K562 (cell line): ENCODE data around the gene ME3.

Experiments
- CTCF ChIP-seq, 3 experiments: IDR thresholded peaks in 2 of 3; conservative IDR thresholded peaks in 1 of 3; 2 replicates each; pipeline ENCODE4 v1.5.1; 2011 to 2012; ENCODE audit warnings: low read length in 3 of 3, mild to moderate bottlenecking in 3 of 3, control low read depth in 2 of 3, improper control_type of control experiment in 1 of 3, inconsistent platforms in 1 of 3, low read depth in 1 of 3, mixed read lengths in 1 of 3, moderate library complexity in 1 of 3; ENCODE audit not compliant: insufficient read depth in 2 of 3
- ELK1 ChIP-seq: sonication (generic); formaldehyde crosslinking; IDR thresholded peaks from 2 replicates; pipeline ENCODE4 v1.8.1; 2022; ENCODE audit warnings: missing genetic modification reagents
- EZH2 ChIP-seq: IDR thresholded peaks from 2 replicates; pipeline ENCODE4 v1.6.1; 2012; ENCODE audit warnings: low read depth, mild to moderate bottlenecking, inconsistent platforms, low read length, borderline replicate concordance
- FOXJ3 ChIP-seq: sonication (generic); formaldehyde crosslinking; IDR thresholded peaks from 2 replicates; pipeline ENCODE4 v1.4.0; 2020; ENCODE audit warnings: mild to moderate bottlenecking, missing genetic modification reagents
- LARP7 ChIP-seq: fragments of 450-650 bp; IDR thresholded peaks from 2 replicates; pipeline ENCODE4 v1.6.1; 2016
- NCOR1 ChIP-seq: fragments of 450-650 bp; IDR thresholded peaks from 2 replicates; pipeline ENCODE4 v1.6.1; 2016; ENCODE audit warnings: mild to moderate bottlenecking, moderate library complexity
- POLR2AphosphoS5 ChIP-seq: IDR thresholded peaks from 2 replicates; pipeline ENCODE4 v1.6.1; 2011; ENCODE audit warnings: mild to moderate bottlenecking, low read depth, low read length, moderate library complexity; ENCODE audit not compliant: control insufficient read depth, insufficient read depth
- PURB ChIP-seq: sonication (generic); formaldehyde crosslinking; IDR thresholded peaks from 2 replicates; pipeline ENCODE4 v1.9.0; 2021; ENCODE audit warnings: low read depth, mild to moderate bottlenecking, missing genetic modification reagents
- REST ChIP-seq, 2 experiments: fragments of 450-650 bp; formaldehyde crosslinking in 1 of 2; IDR thresholded peaks; 2 replicates each; pipeline versions ENCODE4 v1.4.0 to v1.6.1; 2014 to 2020; ENCODE audit warnings: mild to moderate bottlenecking in 2 of 2, borderline replicate concordance in 1 of 2, low read depth in 1 of 2
- SIRT6 ChIP-seq: IDR thresholded peaks from one replicate; pipeline ENCODE4 v1.6.1; 2012; ENCODE audit warnings: low read depth, mild to moderate bottlenecking, control low read depth, inconsistent platforms, low read length, moderate library complexity
- SREBF1 ChIP-seq: fragments of 150-350 bp; IDR thresholded peaks from 2 replicates; pipeline ENCODE4 v1.6.1; 2014; ENCODE audit warnings: antibody characterized with exemption, low read depth, low read length, borderline replicate concordance
- YY1 ChIP-seq, 3 experiments: IDR thresholded peaks; 2 replicates each; pipeline ENCODE4 v1.6.1; 2011; ENCODE audit warnings: low read length in 2 of 3, mild to moderate bottlenecking in 2 of 3, moderate library complexity in 2 of 3, borderline replicate concordance in 1 of 3, control low read depth in 1 of 3, low read depth in 1 of 3; ENCODE audit not compliant: insufficient read depth in 3 of 3, insufficient replicate concordance in 2 of 3, control insufficient read depth in 1 of 3, insufficient read length in 1 of 3; ENCODE audit errors: extremely low read depth in 1 of 3
- ZBTB34 ChIP-seq: fragments of 250-450 bp; sonication (Bioruptor Pico); IDR thresholded peaks from 2 replicates; pipeline ENCODE4 v1.8.0; 2021; ENCODE audit warnings: mild to moderate bottlenecking, moderate library complexity
- ZNF184 ChIP-seq: sonication (generic); formaldehyde crosslinking; IDR thresholded peaks from 2 replicates; pipeline ENCODE4 v1.5.0; 2020; ENCODE audit warnings: missing genetic modification reagents

GRCh38 chr11:86610559-86611341, 61.7 kb downstream of the ME3 start:
- TF ChIP-seq REST (IDR thresholded peaks at IDR 0.05; ENCODE audit: borderline replicate concordance) (no peak), REST (CRISPR knock-in tag; IDR thresholded peaks at IDR 0.05; ENCODE audit: low read depth) (no peak), EZH2 (no peak), ZNF184 (CRISPR knock-in tag) (no peak), LARP7 (no peak), CTCF (IDR thresholded peaks at IDR 0.05 in 2 of 3, conservative IDR thresholded peaks at IDR 0.05 in 1 of 3; ENCODE audit: insufficient read depth in 2 of 3, low read depth in 1 of 3, low read length in 3 of 3) (no peak), YY1 (IDR thresholded peaks at IDR 0.05; ENCODE audit: borderline replicate concordance in 1 of 3, control insufficient read depth in 1 of 3, extremely low read depth in 1 of 3, insufficient read depth in 3 of 3, insufficient read length in 1 of 3, insufficient replicate concordance in 2 of 3, low read depth in 1 of 3, low read length in 2 of 3) (no peak), SREBF1 (no peak), ZBTB34 (CRISPR knock-in tag) (no peak), SIRT6 (no peak), PURB (no peak), ELK1 (no peak), POLR2AphosphoS5 (no peak), NCOR1 (no peak), FOXJ3 (CRISPR knock-in tag) (no peak)
